DMS114 treated with DMSO at 0.1 percent for 48 hours (cell line): ENCODE measurements around the gene MT1G.
"Not testable (repeated sequence)": the region's sequence is repeated elsewhere in the genome, so short reads cannot be mapped to it uniquely, and the experiment has no call there.

ENCODE experiments used
- DNase-seq: peaks from one replicate; lab custom pipeline; 2025; ENCODE audit not compliant: unreplicated experiment; lab: John Stamatoyannopoulos, UW

MT1G gene

GRCh38 chr16:56621665-56622445 lies 46.0 kb downstream of the MT1G start:
- DNase-seq, result not testable (repeated sequence)

- DNase-seq, result no peak
Measured at GRCh38 chr16:56620339-56620897, 47.4 kb downstream of the MT1G start.

- no peak for DNase-seq
Measured at GRCh38 chr16:56618138-56618537, 49.7 kb downstream of the MT1G start.

GRCh38 chr16:56617212-56618085 lies 50.4 kb downstream of the MT1G start:
- DNase-seq, result no peak
